ENCODE data around the gene PSMG4.

Gene PSMG4

DNA sequence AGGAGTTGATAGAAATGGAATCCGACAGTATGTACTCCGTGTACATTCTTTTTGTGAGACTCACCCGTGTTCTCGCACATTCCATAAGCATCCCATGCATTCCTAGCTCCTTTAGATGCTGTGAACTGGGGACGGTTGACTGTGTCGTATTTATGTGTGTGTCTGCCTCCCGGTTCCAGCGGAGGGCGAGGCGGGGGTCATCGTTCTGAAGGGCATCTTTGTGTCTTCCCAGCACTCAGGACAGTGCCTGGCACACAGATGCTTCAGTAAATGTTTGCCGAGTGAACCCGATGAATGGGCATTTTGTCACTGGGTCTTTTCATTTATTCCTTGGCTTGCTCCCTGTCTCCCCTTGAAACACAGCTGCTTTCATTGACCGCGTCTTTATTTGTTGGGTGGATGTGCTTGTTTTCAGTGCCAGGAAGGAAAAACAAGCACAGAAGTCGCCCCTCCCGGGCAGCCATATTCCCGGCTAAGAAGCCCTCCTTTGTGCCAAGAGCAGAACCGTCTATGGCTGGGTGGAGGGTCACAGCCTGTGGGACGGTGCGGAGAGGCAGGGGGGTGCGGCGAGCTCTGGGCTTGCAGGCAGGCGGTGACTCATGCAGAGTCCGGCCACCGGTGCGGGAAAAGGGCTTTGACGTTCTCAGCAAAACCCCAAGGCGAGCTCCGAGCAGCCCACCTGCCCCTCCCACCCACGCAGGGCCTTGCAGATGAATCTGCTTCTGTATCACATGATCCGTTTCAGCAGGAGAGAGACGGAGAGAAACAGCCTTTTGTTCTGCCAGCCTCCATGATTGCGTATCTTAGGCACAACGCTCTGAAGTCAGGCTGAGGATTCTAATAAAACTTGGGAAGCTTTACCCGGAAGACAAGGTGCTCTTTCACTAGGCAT is 11.2 kb upstream of the PSMG4 start:
- H2AFZ ChIP-seq (ENCODE audit: low read length) = no peak overlapping the region

GRCh38 chr6:3249821-3250220 is 8.9 kb upstream of the PSMG4 start:
- no peak for DNase-seq
- H3K4me1 ChIP-seq (ENCODE audit: low read length) = 0 out of 2 replicates have a peak, but pooled peaks cover 3% of the 10 kb centered on the region
- H4K20me1 ChIP-seq (ENCODE audit: insufficient read depth, low read length) = no peaks in the 10 kb centered on the region
- H2AFZ ChIP-seq (ENCODE audit: low read length) = no peak overlapping the region
- H3K4me2 ChIP-seq (ENCODE audit: low read depth, low read length) = no peak overlapping the region
- no peak overlapping the region for H3K9ac ChIP-seq (ENCODE audit: low read length)
- H3K27ac ChIP-seq (ENCODE audit: low read length) = no peak overlapping the region
- no peaks in the 10 kb centered on the region for H3K9me2 ChIP-seq (replicated peaks; ENCODE audit: insufficient read depth, low read length)
- H3K9me3 ChIP-seq (replicated peaks; ENCODE audit: insufficient read depth, low read length) = no peaks in the 10 kb centered on the region
- H3K27me3 ChIP-seq (replicated peaks; ENCODE audit: insufficient read depth, low read length) = no peaks in the 10 kb centered on the region
- no peak overlapping the region for H3K4me3 ChIP-seq (ENCODE audit: low read length)
- no peaks in the 10 kb centered on the region for H3F3A ChIP-seq (ENCODE audit: insufficient read depth, low read length)
- no peak for TF ChIP-seq EZH2phosphoT487 (IDR thresholded peaks at IDR 0.05; ENCODE audit: low read length)
- no peak for TF ChIP-seq EZH2 (optimal IDR thresholded peaks at IDR 0.05; ENCODE audit: low read depth, low read length)
- TF ChIP-seq, protein P1, sequence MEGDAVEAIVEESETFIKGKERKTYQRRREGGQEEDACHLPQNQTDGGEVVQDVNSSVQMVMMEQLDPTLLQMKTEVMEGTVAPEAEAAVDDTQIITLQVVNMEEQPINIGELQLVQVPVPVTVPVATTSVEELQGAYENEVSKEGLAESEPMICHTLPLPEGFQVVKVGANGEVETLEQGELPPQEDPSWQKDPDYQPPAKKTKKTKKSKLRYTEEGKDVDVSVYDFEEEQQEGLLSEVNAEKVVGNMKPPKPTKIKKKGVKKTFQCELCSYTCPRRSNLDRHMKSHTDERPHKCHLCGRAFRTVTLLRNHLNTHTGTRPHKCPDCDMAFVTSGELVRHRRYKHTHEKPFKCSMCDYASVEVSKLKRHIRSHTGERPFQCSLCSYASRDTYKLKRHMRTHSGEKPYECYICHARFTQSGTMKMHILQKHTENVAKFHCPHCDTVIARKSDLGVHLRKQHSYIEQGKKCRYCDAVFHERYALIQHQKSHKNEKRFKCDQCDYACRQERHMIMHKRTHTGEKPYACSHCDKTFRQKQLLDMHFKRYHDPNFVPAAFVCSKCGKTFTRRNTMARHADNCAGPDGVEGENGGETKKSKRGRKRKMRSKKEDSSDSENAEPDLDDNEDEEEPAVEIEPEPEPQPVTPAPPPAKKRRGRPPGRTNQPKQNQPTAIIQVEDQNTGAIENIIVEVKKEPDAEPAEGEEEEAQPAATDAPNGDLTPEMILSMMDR (IDR thresholded peaks at IDR 0.05; ENCODE audit: low read length) = no peak
- H3K79me2 ChIP-seq (ENCODE audit: low read length) = no peaks in the 10 kb centered on the region
- no peaks in the 10 kb centered on the region for H3K36me3 ChIP-seq (replicated peaks; ENCODE audit: insufficient read depth, low read length)

More for the DNA sequence above, 11.2 kb upstream of the PSMG4 start:
- no peak overlapping the region for H3K27ac ChIP-seq (ENCODE audit: low read length)
- no peak overlapping the region for H3K4me2 ChIP-seq (ENCODE audit: low read depth, low read length)
- no peak for DNase-seq
- H3K9me3 ChIP-seq (replicated peaks; ENCODE audit: insufficient read depth, low read length) = no peaks in the 10 kb centered on the region
- no peaks in the 10 kb centered on the region for H3K9me2 ChIP-seq (replicated peaks; ENCODE audit: insufficient read depth, low read length)
- 0 out of 2 replicates have a peak, but pooled peaks cover 3% of the 10 kb centered on the region for H3K4me1 ChIP-seq (ENCODE audit: low read length)
- no peaks in the 10 kb centered on the region for H3K79me2 ChIP-seq (ENCODE audit: low read length)
- no peak overlapping the region for H3K4me3 ChIP-seq (ENCODE audit: low read length)
- no peak for TF ChIP-seq EZH2 (optimal IDR thresholded peaks at IDR 0.05; ENCODE audit: low read depth, low read length)
- TF ChIP-seq, protein P1 (IDR thresholded peaks at IDR 0.05; ENCODE audit: low read length) = no peak
- H3K27me3 ChIP-seq (replicated peaks; ENCODE audit: insufficient read depth, low read length) = no peaks in the 10 kb centered on the region
- H3F3A ChIP-seq (ENCODE audit: insufficient read depth, low read length) = no peaks in the 10 kb centered on the region
- H3K9ac ChIP-seq (ENCODE audit: low read length) = no peak overlapping the region
- no peaks in the 10 kb centered on the region for H4K20me1 ChIP-seq (ENCODE audit: insufficient read depth, low read length)
- no peaks in the 10 kb centered on the region for H3K36me3 ChIP-seq (replicated peaks; ENCODE audit: insufficient read depth, low read length)

- H3K9ac ChIP-seq (ENCODE audit: low read length) = no peak overlapping the region
- no peaks in the 10 kb centered on the region for H4K20me1 ChIP-seq (ENCODE audit: insufficient read depth, low read length)
- H3K4me3 ChIP-seq (ENCODE audit: low read length) = no peak overlapping the region
- no peaks in the 10 kb centered on the region for H3K27me3 ChIP-seq (replicated peaks; ENCODE audit: insufficient read depth, low read length)
- no peaks in the 10 kb centered on the region for H3K79me2 ChIP-seq (ENCODE audit: low read length)
- TF ChIP-seq, protein P1 (IDR thresholded peaks at IDR 0.05; ENCODE audit: low read length) = no peak
- TF ChIP-seq EZH2phosphoT487 (IDR thresholded peaks at IDR 0.05; ENCODE audit: low read length) = no peak
- no peak for TF ChIP-seq EZH2 (optimal IDR thresholded peaks at IDR 0.05; ENCODE audit: low read depth, low read length)
- no peak overlapping the region for H3K4me2 ChIP-seq (ENCODE audit: low read depth, low read length)
- no peak overlapping the region for H3K27ac ChIP-seq (ENCODE audit: low read length)
- 0 out of 2 replicates have a peak, but pooled peaks cover 3% of the 10 kb centered on the region for H3K4me1 ChIP-seq (ENCODE audit: low read length)
- H3F3A ChIP-seq (ENCODE audit: insufficient read depth, low read length) = no peaks in the 10 kb centered on the region
- H3K36me3 ChIP-seq (replicated peaks; ENCODE audit: insufficient read depth, low read length) = no peaks in the 10 kb centered on the region
- DNase-seq = no peak
- no peak overlapping the region for H2AFZ ChIP-seq (ENCODE audit: low read length)
- no peaks in the 10 kb centered on the region for H3K9me3 ChIP-seq (replicated peaks; ENCODE audit: insufficient read depth, low read length)
- H3K9me2 ChIP-seq (replicated peaks; ENCODE audit: insufficient read depth, low read length) = no peaks in the 10 kb centered on the region
Measured at GRCh38 chr6:3250231-3250675, 8.5 kb upstream of the PSMG4 start.

Measured in MM.1S (cell line).